Neural progenitor cell (in vitro differentiated cells): ENCODE results near the gene N4BP3.

ENCODE experiments used
- CTCF ChIP-seq: fragments of 200-600 bp; sonication (generic); IDR thresholded peaks from 2 replicates; pipeline ENCODE4 v1.5.1; 2017; ENCODE audit warnings: antibody characterized with exemption, mild to moderate bottlenecking
- EZH2phosphoT487 ChIP-seq: fragments of 200-600 bp; sonication (generic); IDR thresholded peaks from 2 replicates; pipeline ENCODE4 v1.6.1; 2017; ENCODE audit warnings: antibody characterized with exemption

DNA sequence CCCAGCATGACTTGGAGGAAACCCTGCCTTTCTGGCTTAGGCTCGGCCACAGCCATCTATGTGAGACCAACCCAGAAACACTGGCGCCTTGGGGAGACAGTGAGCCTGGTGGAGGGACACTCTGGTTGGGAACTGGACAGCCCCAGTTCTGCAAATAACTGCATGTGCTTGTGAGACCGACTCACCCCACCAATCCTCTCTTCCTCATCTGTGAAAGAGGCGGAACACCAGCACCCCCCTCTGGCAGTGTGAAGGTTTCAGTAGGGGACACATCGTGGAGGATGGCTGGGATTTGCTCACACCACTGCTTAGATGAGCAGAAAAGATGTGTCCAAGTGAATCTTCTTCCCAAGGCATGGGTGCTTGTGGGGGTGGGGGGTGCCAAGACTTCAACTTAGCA, 43.4 kb upstream of the N4BP3 start:
- TF ChIP-seq CTCF, result peak; percentile 58
- no peak for TF ChIP-seq EZH2phosphoT487
